ENCODE measurements around the gene CHST3. TPM values are rescaled to one million over a fixed set of nuclear protein-coding genes. Genes with fewer than 3 reads are reported as not detected.

The CHST3 gene
- total and polyA plus RNA-seq, 4 donors = 2.2 to 13.7 (median 8.0) TPM

- Histone ChIP-seq H3K9me3 (ENCODE audit: control insufficient read depth in 4 of 4, insufficient read depth in 3 of 4, low read length in 3 of 4) (no peaks in the 10 kb centered on the region), H3K9ac (ENCODE audit: insufficient read depth in 1 of 2, low read length in 2 of 2) (no peak overlapping the region), H3K4me1 (ENCODE audit: control insufficient read depth in 5 of 5, insufficient read depth in 5 of 5, low read length in 5 of 5) (peaks cover 0 to 45% (median 19%) of the 10 kb centered on the region in 5 donors), H3K36me3 (ENCODE audit: control insufficient read depth in 4 of 4, insufficient read depth in 4 of 4, low read length in 4 of 4) (no peaks in the 10 kb centered on the region), H3K27ac (ENCODE audit: low read depth in 1 of 2, low read length in 1 of 2) (no peak overlapping the region), H3K4me3 (no peak overlapping the region), H3K27me3 (ENCODE audit: control insufficient read depth in 3 of 3, insufficient read depth in 3 of 3, low read length in 2 of 3) (no peaks in the 10 kb centered on the region)
- DNase-seq = peak; percentile 59 to 90 (median 87)
- WGBS, 2 donors = 49 to 65% methylated on average over 9 of the region's 9 CpGs
- no peak for TF ChIP-seq CTCF (IDR thresholded peaks at IDR 0.05; ENCODE audit: control extremely low read depth, extremely low read depth)
- ATAC-seq (ENCODE audit: insufficient read depth, low FRiP score) = no peak
These were observed 57.0 kb downstream of the CHST3 start for GRCh38 chr10:72020914-72021809.

GRCh38 chr10:72022228-72022627, 58.0 kb downstream of the CHST3 start:
- H3K9ac ChIP-seq (ENCODE audit: insufficient read depth in 1 of 2, low read length in 2 of 2) = no peak overlapping the region
- 82 to 95% methylated on average over 6 of the region's 6 CpGs for WGBS, 2 donors

GRCh38 chr10:72024596-72024995, 60.4 kb downstream of the CHST3 start:
- ATAC-seq (ENCODE audit: insufficient read depth, low FRiP score) = no peak
- DNase-seq = no peak
- no peaks in the 10 kb centered on the region for H3K36me3 ChIP-seq (ENCODE audit: control insufficient read depth in 4 of 4, insufficient read depth in 4 of 4, low read length in 4 of 4)
- WGBS, 2 donors = 86 to 87% methylated on average over 4 of the region's 4 CpGs
- no peak for TF ChIP-seq CTCF (IDR thresholded peaks at IDR 0.05; ENCODE audit: control extremely low read depth, extremely low read depth)
- no peak overlapping the region for H3K27ac ChIP-seq (ENCODE audit: low read depth in 1 of 2, low read length in 1 of 2)
- H3K9ac ChIP-seq (ENCODE audit: insufficient read depth in 1 of 2, low read length in 2 of 2) = no peak overlapping the region
- no peaks in the 10 kb centered on the region for H3K27me3 ChIP-seq (ENCODE audit: control insufficient read depth in 3 of 3, insufficient read depth in 3 of 3, low read length in 2 of 3)
- peaks cover 0 to 30% (median 7%) of the 10 kb centered on the region in 5 donors for H3K4me1 ChIP-seq (ENCODE audit: control insufficient read depth in 5 of 5, insufficient read depth in 5 of 5, low read length in 5 of 5)
- H3K4me3 ChIP-seq = no peak overlapping the region
- H3K9me3 ChIP-seq (ENCODE audit: control insufficient read depth in 4 of 4, insufficient read depth in 3 of 4, low read length in 3 of 4) = no peaks in the 10 kb centered on the region

More at GRCh38 chr10:72022228-72022627, 58.0 kb downstream of the CHST3 start:
- TF ChIP-seq CTCF (IDR thresholded peaks at IDR 0.05; ENCODE audit: control extremely low read depth, extremely low read depth) = no peak
- no peak for ATAC-seq (ENCODE audit: insufficient read depth, low FRiP score)
- no peak for DNase-seq
- H3K4me1 ChIP-seq (ENCODE audit: control insufficient read depth in 5 of 5, insufficient read depth in 5 of 5, low read length in 5 of 5) = peaks cover 0 to 39% (median 12%) of the 10 kb centered on the region in 5 donors
- no peak overlapping the region for H3K27ac ChIP-seq (ENCODE audit: low read depth in 1 of 2, low read length in 1 of 2)
- no peak overlapping the region for H3K4me3 ChIP-seq
- H3K9me3 ChIP-seq (ENCODE audit: control insufficient read depth in 4 of 4, insufficient read depth in 3 of 4, low read length in 3 of 4) = no peaks in the 10 kb centered on the region
- H3K36me3 ChIP-seq (ENCODE audit: control insufficient read depth in 4 of 4, insufficient read depth in 4 of 4, low read length in 4 of 4) = no peaks in the 10 kb centered on the region
- H3K27me3 ChIP-seq (ENCODE audit: control insufficient read depth in 3 of 3, insufficient read depth in 3 of 3, low read length in 2 of 3) = no peaks in the 10 kb centered on the region

All from lung (tissue), 12 donors.